ENCODE results near the gene RBMS3. TPM values are rescaled to one million over a fixed set of nuclear protein-coding genes. Genes with fewer than 3 reads are reported as not detected.

Gene RBMS3
- total RNA-seq, 4 donors from 2014 or later, result 116 to 171 (median 152) TPM

GRCh38 chr3:29478611-29479010, 197.7 kb downstream of the RBMS3 start:
- H3K9me3 ChIP-seq, result no peaks in the 10 kb centered on the region
- WGBS, 2 donors, result 98 to 99% methylated on average over 3 of the region's 3 CpGs
- DNase-seq, result no peak
- H3K4me1 ChIP-seq, result peaks cover 15 to 42% of the 10 kb centered on the region in 2 donors
- intact Hi-C loops (cut with DNase I), result no loop called here
- TF ChIP-seq, protein P1, sequence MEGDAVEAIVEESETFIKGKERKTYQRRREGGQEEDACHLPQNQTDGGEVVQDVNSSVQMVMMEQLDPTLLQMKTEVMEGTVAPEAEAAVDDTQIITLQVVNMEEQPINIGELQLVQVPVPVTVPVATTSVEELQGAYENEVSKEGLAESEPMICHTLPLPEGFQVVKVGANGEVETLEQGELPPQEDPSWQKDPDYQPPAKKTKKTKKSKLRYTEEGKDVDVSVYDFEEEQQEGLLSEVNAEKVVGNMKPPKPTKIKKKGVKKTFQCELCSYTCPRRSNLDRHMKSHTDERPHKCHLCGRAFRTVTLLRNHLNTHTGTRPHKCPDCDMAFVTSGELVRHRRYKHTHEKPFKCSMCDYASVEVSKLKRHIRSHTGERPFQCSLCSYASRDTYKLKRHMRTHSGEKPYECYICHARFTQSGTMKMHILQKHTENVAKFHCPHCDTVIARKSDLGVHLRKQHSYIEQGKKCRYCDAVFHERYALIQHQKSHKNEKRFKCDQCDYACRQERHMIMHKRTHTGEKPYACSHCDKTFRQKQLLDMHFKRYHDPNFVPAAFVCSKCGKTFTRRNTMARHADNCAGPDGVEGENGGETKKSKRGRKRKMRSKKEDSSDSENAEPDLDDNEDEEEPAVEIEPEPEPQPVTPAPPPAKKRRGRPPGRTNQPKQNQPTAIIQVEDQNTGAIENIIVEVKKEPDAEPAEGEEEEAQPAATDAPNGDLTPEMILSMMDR (IDR thresholded peaks at IDR 0.05), result no peak
- TF ChIP-seq POLR2A (IDR thresholded peaks at IDR 0.05), result no peak
- H3K27me3 ChIP-seq, result no peaks in the 10 kb centered on the region
- H3K36me3 ChIP-seq, result no peaks in the 10 kb centered on the region
- H3K27ac ChIP-seq, result no peak overlapping the region
- H3K4me3 ChIP-seq (replicated peaks in 1 of 3), result no peak overlapping the region

DNA sequence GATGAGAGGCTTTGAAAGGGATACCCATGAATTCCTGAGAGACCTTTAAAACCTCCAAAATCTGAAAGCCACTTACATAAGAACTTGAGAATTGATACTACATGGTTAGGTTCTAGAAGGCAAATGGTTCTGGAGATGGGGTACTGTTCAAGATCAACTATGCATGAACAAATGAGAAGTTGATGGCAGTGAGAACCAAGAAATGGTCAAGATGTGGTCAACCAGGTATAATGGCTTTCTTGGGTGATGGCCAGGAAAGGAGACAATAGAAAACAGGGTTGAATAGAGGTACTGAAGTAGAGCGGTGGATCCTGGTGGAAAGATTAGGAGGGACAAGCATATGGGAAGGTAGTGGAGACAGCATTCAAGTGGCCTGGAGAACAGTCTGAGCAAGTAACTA, 200.4 kb downstream of the RBMS3 start:
- 38 to 94% methylated on average over 1 of the region's 1 CpG for WGBS, 2 donors
- H3K27ac ChIP-seq, result peak overlapping the region; percentile 42 to 89 (median 83)
- H3K27me3 ChIP-seq, result no peaks in the 10 kb centered on the region
- intact Hi-C loops (cut with DNase I), result no loop called here
- no peak overlapping the region for H3K4me3 ChIP-seq (replicated peaks in 1 of 3)
- H3K9me3 ChIP-seq, result no peaks in the 10 kb centered on the region
- no peak for DNase-seq
- peaks cover 29 to 44% of the 10 kb centered on the region in 2 donors for H3K4me1 ChIP-seq
- H3K36me3 ChIP-seq, result no peaks in the 10 kb centered on the region
- no peak for TF ChIP-seq POLR2A (IDR thresholded peaks at IDR 0.05)
- TF ChIP-seq, protein P1 (IDR thresholded peaks at IDR 0.05), result no peak

DNA sequence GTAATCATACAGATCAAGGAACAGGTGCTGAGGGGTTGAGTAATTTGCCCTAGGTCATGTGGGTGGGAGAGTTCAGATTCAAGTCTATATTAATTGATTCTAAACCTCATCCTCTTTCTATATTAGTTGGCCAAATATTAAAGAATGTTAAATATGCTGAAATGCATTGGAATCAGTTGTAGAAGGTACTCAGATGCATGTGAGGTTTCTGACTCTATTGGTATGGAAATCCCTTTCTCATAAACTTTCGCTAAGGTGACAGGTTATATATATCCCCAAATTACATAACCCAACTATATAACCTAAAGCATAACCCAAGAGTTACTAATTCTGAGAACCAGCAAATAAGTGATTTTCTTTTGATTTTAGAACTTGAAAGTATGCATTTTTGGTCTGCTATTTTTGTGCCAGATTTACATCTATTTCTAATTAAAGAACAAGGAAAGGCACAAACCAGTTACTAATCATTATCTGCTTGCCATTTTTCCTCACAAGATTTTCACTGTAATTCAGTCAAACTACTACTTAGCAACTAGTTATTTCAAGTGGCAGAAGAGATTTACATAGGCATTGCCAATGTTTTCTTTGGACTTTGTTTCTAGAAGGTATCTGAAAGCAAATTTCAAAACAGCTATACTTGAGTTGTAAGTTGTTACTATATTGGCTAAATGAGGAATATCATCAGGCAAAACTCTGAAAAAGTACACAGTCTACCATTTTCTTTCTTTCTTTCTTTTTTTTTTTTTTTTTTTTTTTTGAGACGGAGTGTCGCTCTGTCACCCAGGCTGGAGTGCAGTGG, 201.3 kb downstream of the RBMS3 start:
- intact Hi-C loops (cut with DNase I), result no loop called here
- 88 to 92% methylated on average over 3 of the region's 3 CpGs for WGBS, 2 donors

GRCh38 chr3:29484633-29485032, 203.8 kb downstream of the RBMS3 start:
- intact Hi-C loops (cut with DNase I), result no loop called here
- TF ChIP-seq, protein P1 (IDR thresholded peaks at IDR 0.05), result no peak

More for the DNA sequence above, 201.3 kb downstream of the RBMS3 start:
- DNase-seq, result no peak
- H3K4me1 ChIP-seq, result peaks cover 32 to 49% of the 10 kb centered on the region in 2 donors
- TF ChIP-seq, protein P1 (IDR thresholded peaks at IDR 0.05), result no peak
- no peak for TF ChIP-seq POLR2A (IDR thresholded peaks at IDR 0.05)
- no peaks in the 10 kb centered on the region for H3K9me3 ChIP-seq
- no peaks in the 10 kb centered on the region for H3K27me3 ChIP-seq
- H3K36me3 ChIP-seq, result no peaks in the 10 kb centered on the region
- H3K4me3 ChIP-seq (replicated peaks in 1 of 3), result no peak overlapping the region
- H3K27ac ChIP-seq, result peak overlapping the region; percentile 83 to 91 (median 89)

GRCh38 chr3:29486096-29486495, 205.2 kb downstream of the RBMS3 start:
- WGBS, 2 donors, result 27 to 41% methylated on average over 5 of the region's 5 CpGs
- Histone ChIP-seq H3K4me3 (replicated peaks in 1 of 3) (no peak overlapping the region), H3K27me3 (no peaks in the 10 kb centered on the region), H3K4me1 (peaks cover 35 to 65% of the 10 kb centered on the region in 2 donors), H3K9me3 (no peaks in the 10 kb centered on the region), H3K36me3 (no peaks in the 10 kb centered on the region), H3K27ac (peak overlapping the region; percentile 83 to 91 (median 89))
- TF ChIP-seq, protein P1 (IDR thresholded peaks at IDR 0.05), result peak in 1 of 6 experiments; percentile 11
- TF ChIP-seq POLR2A (IDR thresholded peaks at IDR 0.05), result no peak
- intact Hi-C loops (cut with DNase I), result no loop called here
- DNase-seq, result no peak

More at GRCh38 chr3:29484633-29485032, 203.8 kb downstream of the RBMS3 start:
- Histone ChIP-seq H3K4me1 (peaks cover 38 to 68% of the 10 kb centered on the region in 2 donors), H3K36me3 (no peaks in the 10 kb centered on the region), H3K27me3 (no peaks in the 10 kb centered on the region), H3K4me3 (replicated peaks in 1 of 3) (no peak overlapping the region), H3K27ac (peak overlapping the region; percentile 83 to 91 (median 89)), H3K9me3 (no peaks in the 10 kb centered on the region)
- DNase-seq, result no peak
- WGBS, 2 donors, result 85 to 88% methylated on average over 2 of the region's 2 CpGs

Measured in thyroid gland (tissue), 4 donors.